ENCODE measurements around the gene AHSG. TPM values are rescaled to one million over a fixed set of nuclear protein-coding genes. Genes with fewer than 3 reads are reported as not detected.
A peak's percentile ranks its signal among the peaks of the same experiment; 100 is the strongest.

AHSG gene
- total RNA-seq, 4 donors from 2014 or later: not detected

DNA sequence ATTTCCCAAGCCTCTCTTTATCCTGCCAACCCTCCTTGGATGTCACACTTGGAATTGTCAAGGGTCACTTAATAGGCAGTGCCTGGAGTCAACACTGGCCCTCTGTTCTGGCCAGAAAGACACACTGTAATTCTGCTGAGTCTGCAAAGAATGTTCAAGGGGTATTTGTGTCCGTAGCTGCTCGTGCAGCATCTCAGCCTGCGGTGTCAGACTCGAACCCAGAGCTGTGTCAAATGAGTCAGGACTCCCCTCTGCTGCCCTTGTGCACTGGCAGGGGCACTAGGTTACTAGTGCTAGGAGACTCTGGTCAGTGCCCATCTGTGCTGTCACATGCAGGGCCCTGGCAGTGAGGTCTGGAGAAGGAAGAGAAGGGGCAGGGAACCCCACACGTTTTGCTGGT, 795 bp upstream of the AHSG start:
- TF ChIP-seq, protein P1, sequence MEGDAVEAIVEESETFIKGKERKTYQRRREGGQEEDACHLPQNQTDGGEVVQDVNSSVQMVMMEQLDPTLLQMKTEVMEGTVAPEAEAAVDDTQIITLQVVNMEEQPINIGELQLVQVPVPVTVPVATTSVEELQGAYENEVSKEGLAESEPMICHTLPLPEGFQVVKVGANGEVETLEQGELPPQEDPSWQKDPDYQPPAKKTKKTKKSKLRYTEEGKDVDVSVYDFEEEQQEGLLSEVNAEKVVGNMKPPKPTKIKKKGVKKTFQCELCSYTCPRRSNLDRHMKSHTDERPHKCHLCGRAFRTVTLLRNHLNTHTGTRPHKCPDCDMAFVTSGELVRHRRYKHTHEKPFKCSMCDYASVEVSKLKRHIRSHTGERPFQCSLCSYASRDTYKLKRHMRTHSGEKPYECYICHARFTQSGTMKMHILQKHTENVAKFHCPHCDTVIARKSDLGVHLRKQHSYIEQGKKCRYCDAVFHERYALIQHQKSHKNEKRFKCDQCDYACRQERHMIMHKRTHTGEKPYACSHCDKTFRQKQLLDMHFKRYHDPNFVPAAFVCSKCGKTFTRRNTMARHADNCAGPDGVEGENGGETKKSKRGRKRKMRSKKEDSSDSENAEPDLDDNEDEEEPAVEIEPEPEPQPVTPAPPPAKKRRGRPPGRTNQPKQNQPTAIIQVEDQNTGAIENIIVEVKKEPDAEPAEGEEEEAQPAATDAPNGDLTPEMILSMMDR (IDR thresholded peaks at IDR 0.05): no peak
- TF ChIP-seq EP300 (IDR thresholded peaks at IDR 0.05) (no peak), POLR2A (IDR thresholded peaks at IDR 0.05) (no peak), POLR2AphosphoS5 (IDR thresholded peaks at IDR 0.05) (no peak)
- 55% methylated on average over 1 of the region's 5 CpGs; no CpG with 5 or more reads in 1 of the 2 donors for WGBS, 2 donors (ENCODE audit: low coverage in 1 of 2)
- Histone ChIP-seq H3K4me3 (no peak overlapping the region), H3K36me3 (no peaks in the 10 kb centered on the region), H3K9me3 (no peaks in the 10 kb centered on the region), H3K27me3 (peaks cover 34% of the 10 kb centered on the region), H3K4me1 (peaks cover 0 to 14% (median under 1%) of the 10 kb centered on the region in 3 donors), H3K27ac (no peak overlapping the region)
- ATAC-seq: no peak

DNA sequence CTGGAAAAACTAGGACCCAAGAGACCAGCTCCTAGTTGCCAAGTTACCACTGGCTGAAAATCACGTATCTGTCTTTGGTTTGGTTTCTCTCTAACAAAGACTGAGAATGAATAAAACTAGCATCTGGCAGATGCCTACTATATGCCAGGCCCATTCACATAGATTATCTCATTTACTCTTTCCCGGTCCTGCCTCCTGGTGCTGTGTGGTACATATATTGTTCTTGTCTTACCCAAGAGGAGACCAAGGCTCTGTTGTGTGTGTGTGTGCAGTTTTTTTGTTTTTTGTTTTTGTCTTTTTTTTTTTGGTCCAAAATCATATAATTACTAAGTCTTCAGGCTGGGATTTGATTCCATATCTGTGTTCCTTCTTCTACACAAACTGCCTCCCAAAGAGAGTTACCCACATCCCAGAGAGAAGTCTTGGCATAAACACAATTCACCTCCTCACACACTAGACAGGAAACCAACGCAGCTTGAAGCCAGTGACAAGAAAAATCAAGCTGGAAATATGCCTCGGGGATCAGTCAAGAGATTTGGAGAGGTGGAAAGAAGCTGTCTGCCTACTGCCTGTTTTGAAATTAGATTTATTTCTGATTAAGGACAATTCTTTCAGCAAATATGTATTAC, 891 bp downstream of the AHSG start:
- Histone ChIP-seq H3K9me3 (no peaks in the 10 kb centered on the region), H3K4me3 (no peak overlapping the region), H3K4me1 (peaks cover 0 to 19% (median 4%) of the 10 kb centered on the region in 3 donors), H3K27ac (no peak overlapping the region), H3K27me3 (peaks cover 51% of the 10 kb centered on the region), H3K36me3 (no peaks in the 10 kb centered on the region)
- ATAC-seq: no peak
- whole genome bisulfite sequencing, 2 donors (ENCODE audit: low coverage in 1 of 2): 31 to 32% methylated on average over 3 to 4 of the region's 4 CpGs
- TF ChIP-seq, protein P1 (IDR thresholded peaks at IDR 0.05): no peak
- TF ChIP-seq EP300 (IDR thresholded peaks at IDR 0.05) (no peak), POLR2AphosphoS5 (IDR thresholded peaks at IDR 0.05) (no peak), POLR2A (IDR thresholded peaks at IDR 0.05) (no peak)

DNA sequence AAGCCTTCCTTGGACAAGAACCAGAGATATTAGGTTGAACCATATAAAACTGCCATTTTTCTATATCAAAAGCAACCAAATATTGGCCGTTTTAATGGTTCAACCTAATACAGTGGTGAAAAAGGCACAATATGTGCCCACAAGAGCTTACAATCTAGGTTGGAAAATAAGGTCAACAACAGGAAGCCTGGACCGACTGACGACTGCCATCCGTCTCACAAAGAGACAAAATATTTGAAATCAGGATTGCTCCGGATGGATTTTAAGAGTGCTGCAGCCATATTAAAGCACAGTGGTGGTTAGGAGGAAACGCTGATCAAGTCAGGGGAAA, 1.4 kb downstream of the AHSG start:
- peaks cover 0 to 19% (median 4%) of the 10 kb centered on the region in 3 donors for H3K4me1 ChIP-seq
- no peak for ATAC-seq
- 53% methylated on average over 6 of the region's 6 CpGs for WGBS, 2 donors (ENCODE audit: low coverage in 1 of 2)
- peaks cover 56% of the 10 kb centered on the region for H3K27me3 ChIP-seq
- H3K36me3 ChIP-seq: no peaks in the 10 kb centered on the region
- H3K27ac ChIP-seq: no peak overlapping the region
- H3K9me3 ChIP-seq: no peaks in the 10 kb centered on the region
- no peak for TF ChIP-seq POLR2A (IDR thresholded peaks at IDR 0.05)
- TF ChIP-seq, protein P1 (IDR thresholded peaks at IDR 0.05): no peak
- TF ChIP-seq POLR2AphosphoS5 (IDR thresholded peaks at IDR 0.05): no peak
- no peak for TF ChIP-seq EP300 (IDR thresholded peaks at IDR 0.05)
- H3K4me3 ChIP-seq: no peak overlapping the region

DNA sequence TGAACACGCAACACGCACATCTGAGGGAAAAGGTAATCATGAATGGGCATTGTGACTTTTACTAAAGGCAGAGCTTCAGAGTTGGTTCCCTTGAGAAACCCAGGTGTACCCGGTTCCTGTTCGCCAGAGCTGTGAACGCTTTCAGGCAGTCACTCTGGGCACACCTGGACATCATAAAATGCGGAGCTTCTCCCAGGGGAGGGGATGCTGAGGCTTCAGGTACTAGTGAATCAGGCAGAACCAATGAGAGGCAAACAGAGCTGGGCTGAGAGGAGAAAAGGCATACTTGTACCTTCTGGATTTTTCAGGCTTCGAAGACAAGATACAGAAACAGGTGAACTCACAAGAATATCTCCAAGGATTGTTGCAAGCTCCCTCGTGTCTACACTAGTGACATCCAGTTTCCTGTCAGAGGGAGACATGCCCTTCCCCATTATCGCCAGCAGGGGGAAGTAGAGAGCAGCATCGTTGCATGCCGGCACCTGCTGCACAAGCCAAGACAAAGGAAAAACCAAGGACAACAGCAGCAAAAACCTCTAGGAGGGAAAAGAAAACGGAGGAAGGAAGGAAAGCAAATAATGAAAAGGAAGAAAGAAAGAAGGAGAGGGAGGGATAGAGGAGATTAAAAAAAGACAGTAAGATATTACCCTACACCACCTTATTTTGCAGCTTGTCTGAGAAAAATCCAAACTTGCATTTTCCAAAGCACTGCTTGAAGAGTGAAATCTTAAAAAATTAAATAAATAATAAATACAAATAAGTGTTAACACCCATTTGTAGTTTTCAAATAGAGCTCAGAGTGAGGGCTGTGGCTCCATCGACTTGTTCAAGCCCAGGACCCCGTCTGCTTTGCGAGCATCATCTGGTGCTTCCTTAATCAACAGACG, 2.0 kb downstream of the AHSG start:
- 31 to 33% methylated on average over 13 to 15 of the region's 16 CpGs for WGBS, 2 donors (ENCODE audit: low coverage in 1 of 2)
- peaks cover 56% of the 10 kb centered on the region for H3K27me3 ChIP-seq
- H3K4me3 ChIP-seq: no peak overlapping the region
- no peaks in the 10 kb centered on the region for H3K36me3 ChIP-seq
- TF ChIP-seq, protein P1 (IDR thresholded peaks at IDR 0.05): peak; percentile 82 to 97 (median 90)
- no peak for TF ChIP-seq EP300 (IDR thresholded peaks at IDR 0.05)
- peak; percentile 54 for ATAC-seq
- H3K9me3 ChIP-seq: no peaks in the 10 kb centered on the region
- peaks cover 0 to 19% (median 4%) of the 10 kb centered on the region in 3 donors for H3K4me1 ChIP-seq
- no peak overlapping the region for H3K27ac ChIP-seq

DNA sequence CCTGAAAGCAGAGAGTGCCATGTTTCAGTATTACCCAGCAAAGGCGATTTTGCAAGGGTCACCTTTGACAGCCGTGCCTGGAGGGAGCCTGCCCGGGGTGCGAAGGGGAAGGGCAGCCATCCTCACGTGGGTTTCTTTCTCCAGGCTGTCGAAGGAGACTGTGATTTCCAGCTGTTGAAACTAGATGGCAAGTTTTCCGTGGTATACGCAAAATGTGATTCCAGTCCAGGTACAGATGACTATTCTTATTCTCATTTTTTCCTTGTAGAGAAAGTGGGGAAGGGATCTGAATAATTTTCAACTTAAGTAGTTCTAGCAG, 3.4 kb downstream of the AHSG start:
- H3K27me3 ChIP-seq: peaks cover 67% of the 10 kb centered on the region
- 77% methylated on average over 8 of the region's 8 CpGs; no CpG with 5 or more reads in 1 of the 2 donors for WGBS, 2 donors (ENCODE audit: low coverage in 1 of 2)
- H3K36me3 ChIP-seq: no peaks in the 10 kb centered on the region

More for the DNA sequence above, 3.4 kb downstream of the AHSG start:
- no peak overlapping the region for H3K4me3 ChIP-seq
- H3K4me1 ChIP-seq: peaks cover 0 to 19% (median 4%) of the 10 kb centered on the region in 3 donors
- H3K9me3 ChIP-seq: no peaks in the 10 kb centered on the region
- no peak for ATAC-seq
- TF ChIP-seq, protein P1 (IDR thresholded peaks at IDR 0.05): no peak
- TF ChIP-seq EP300 (IDR thresholded peaks at IDR 0.05): no peak
- no peak overlapping the region for H3K27ac ChIP-seq
